NCI-H2196 treated with DMSO at 0.1 percent for 48 hours (cell line): ENCODE measurements around the gene SIL1.

Source experiments
- DNase-seq: peaks from one replicate; lab custom pipeline; 2025; ENCODE audit not compliant: unreplicated experiment; lab: John Stamatoyannopoulos, UW

The SIL1 gene

GRCh38 chr5:138898742-138899141 is 299.4 kb downstream of the SIL1 start:
- DNase-seq = no peak

DNA sequence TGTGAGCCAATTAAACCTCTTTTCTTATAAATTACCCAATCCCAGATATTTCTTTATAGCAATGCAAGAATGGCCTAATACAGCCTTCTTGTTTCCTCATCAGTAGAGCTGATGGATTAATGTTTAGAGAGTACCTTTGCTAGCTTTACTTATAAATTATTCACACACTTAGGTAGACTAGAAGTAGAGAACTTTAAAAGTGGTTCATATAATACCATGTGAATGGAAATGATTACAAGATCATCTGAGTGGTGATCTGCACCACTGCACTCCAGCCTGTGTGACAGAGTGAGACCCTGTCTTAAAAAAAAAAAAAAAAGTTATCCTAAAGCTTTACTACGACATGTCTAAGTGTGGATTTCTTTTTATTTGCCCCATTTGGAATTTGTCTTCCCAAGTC is 299.9 kb downstream of the SIL1 start:
- no peak for DNase-seq
